NCI-H82 treated with DMSO at 0.1 percent for 48 hours (cell line): ENCODE results near the gene EHMT1.

ENCODE experiments used
- DNase-seq: peaks from one replicate; lab custom pipeline; 2025; ENCODE audit not compliant: unreplicated experiment; lab: John Stamatoyannopoulos, UW

Gene EHMT1

DNA sequence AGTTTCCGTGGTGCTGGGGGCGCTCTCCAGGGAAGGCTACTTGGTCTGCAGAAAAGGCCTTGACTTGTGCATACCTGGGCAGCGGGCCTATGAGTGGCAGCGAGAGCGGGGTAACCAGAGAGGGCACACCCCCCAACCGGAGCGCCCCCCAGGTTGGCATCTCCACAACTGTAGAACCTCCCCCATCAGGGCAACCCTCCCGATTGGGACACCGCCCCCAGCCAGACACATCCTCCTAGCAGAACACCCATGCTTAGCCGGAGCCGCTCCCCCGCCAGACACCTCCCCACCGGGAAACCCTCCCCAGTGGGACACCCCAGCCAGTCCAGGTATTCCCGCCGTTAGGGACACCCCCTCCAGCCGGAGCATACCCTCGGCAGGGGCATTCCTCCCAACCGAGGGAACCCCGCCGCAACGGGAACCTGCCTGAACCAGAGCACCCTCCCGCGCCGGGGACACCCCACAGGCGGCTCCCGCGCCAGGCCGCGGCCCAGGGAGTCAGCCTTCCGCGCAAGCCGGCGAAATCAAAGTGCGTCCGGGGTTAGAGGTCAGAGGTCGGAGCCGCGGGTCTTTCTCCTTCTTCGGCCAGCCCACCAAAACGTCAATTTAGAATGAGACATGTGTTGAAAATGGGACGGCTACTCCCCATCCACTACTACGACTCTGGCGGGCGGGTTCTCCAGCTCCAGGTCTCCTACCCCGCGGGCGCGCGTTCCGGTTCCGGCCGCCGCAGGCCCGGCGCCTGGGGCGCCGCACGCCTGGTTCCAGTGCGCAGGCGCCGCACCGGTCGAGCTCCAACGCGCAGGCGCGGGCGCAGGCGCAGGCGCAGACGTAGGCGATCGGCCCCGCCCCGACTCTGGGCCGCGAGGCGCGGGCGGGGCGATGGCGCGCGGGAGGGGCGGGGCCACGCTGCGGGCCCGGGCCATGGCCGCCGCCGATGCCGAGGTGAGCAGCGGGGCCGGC, at the start of gene EHMT1:
TSS of gene EHMT1 (plus strand) at position 901 of the 963 bp plus-strand sequence. CDS start at position 925, 24 bp downstream.
- DNase-seq, result peak; percentile 35

DNA sequence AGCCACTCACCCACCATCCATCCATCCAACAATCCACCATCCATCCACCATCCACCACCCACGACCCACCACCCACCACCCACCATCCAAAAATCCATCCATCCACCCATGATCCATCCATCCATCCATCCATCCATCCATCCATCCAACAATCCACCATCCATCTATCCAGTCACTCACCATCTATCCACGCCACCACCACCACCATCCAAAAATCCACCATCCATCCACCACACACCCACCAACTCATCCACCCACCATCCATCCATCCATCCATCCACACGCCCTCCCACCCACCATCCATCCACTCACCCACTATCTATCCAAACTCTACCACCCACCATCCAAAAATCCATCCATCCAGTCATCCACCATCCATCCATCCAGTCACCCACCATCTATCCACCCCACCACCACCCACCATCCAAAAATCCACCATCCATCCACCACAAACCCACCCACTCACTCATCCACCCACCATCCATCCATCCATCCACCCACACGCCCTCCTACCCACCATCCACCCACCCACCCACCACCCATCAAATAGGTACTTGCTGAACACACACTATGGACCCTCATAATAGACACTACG, 49.1 kb upstream of the EHMT1 start:
- DNase-seq, result no peak

GRCh38 chr9:137570566-137570965, 48.2 kb upstream of the EHMT1 start:
- DNase-seq, result no peak

DNA sequence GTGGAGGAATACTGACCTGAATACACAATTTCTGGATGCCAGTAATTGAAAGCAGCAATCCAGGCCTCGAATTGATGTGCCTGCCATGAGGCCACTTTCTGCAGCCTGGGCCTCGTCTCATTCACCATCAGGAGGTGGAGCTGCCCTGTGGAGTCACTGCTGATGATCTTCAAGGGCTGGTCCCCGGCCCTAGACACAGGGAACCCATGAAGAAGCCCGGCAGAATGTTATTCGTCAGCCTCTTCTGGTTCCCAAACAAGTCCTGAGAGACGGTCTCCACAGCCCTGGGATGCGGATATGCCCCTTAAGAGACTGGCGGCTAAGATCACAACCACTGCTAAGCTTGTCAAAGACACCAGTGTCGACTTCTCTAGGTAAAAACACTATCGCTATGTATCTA, 44.6 kb upstream of the EHMT1 start:
- no peak for DNase-seq

DNA sequence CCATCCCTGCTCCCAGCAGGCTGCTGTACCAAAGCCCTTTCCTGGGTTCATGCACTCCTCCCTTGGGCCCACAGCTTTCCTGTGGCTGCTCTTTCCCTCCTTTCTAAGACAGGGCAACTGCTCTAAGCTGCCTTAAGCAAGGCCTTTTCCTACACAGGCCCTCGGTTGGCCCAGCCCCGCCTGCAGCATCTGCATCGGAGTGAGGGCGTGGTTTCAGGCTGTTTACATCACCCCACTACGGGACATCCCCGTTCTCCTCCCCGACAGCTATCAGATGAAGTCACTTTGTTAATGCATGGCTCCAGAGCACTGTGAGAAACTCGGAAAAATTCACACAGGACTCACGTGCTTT, 43.5 kb upstream of the EHMT1 start:
- no peak for DNase-seq

DNA sequence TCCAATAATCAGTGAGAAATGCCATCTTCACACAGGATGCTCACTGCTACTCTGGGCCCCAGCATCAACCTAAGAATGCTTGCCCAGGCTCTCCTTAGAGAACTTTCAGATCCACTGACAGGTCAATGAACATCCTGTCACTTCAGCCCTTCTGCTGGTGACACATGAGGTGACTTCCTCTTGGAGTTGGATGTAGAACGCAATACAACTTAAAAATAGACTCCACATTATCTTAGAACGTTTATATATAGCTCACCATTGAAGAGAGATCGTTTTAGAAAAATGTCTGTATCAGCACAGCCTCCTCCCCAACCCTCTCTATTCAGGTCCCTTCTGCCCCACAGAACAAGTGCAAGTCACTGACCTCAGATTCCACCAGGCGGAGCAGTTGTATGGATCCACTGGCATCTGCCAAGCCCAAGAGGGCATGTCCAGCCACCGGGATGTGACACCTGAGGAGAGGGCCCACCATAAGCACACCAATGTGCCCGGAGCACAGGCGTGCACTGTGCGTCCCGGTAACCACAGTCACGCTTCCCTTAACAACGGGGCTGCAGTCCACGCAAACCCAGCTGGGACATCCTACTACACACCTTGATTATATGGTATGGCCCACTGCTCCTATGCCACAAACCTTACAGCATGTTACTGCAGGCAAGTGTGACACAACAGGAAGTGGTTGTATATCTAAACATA, 42.9 kb upstream of the EHMT1 start:
- no peak for DNase-seq

- DNase-seq, result peak; percentile 65
These were observed 40.1 kb upstream of the EHMT1 start, which contains the start of gene DPH7 for GRCh38 chr9:137578518-137579258. DPH7 (minus strand) TSS chr9:137578925; CDS start chr9:137578777, 148 bp downstream.

DNA sequence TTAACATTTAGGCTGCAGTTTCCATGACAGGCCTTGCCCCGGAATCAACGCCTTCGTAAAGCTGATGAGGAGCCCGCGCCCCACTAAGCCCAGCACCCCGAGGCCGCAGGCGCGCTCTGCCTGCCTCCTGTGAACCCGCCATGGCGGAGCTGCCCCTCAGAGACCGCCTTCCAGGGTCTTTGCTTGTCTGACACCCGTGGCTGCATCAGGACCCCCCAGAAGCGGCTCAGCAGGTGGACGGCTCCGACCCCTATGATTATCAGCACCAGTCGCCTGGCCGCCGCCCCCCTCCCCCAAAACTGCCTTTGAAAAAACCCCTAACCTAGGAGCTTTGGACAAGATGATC, 39.6 kb upstream of the EHMT1 start:
- DNase-seq, result no peak

DNA sequence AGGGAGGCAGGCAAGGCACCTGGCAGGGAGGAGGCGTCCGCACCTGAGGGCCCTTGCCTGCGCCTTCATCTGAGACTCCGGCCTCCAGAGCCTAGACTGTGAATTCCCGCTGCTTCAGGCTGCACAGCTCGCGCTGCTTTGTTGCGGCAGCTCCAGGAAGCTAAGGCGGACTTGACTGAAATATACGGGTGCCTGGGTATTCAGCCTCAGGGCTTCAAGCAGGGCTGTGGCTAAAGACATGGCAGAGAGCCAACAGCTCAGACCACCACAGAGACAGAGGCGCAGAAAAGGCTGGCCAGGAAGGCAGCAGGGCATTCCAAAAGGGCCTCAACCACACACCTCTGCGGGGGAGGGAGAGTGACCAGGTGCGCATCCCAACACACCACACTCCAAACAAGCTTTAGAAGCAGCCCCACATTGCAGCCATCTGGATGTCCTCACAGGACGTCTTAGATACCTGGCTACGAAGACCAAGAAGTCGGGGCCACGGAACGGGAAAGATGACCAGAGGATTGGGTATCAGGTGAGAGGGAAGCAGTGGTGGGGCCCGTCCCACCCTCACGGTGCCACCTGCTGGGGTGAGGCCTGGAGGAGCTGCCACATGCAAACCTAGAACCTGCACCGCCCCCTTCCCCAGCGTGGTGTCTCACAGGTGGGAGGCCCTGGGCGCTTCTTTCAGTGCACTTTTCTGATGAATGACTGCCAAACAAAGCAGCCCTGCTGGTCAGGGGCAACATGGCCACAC, 38.4 kb upstream of the EHMT1 start:
- no peak for DNase-seq

DNA sequence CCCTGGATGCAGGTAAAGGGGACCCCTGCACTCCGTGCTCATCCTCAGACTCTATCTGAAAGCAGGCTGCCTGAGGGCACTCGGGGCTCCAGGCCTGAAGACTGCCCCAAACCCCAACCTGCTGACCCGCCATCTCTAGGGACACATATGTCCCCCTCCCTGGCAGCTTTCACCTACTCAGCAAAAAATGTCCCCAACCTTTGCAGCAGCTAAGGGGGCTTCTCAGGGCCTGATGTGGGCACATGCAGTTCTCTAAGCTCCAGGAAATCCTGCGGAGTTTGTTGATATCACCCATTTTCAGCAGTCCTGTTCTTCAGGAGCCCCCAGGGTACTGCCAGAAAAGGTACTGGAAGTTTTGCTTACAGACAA, 37.9 kb upstream of the EHMT1 start:
- no peak for DNase-seq

GRCh38 chr9:137581361-137582285, 37.2 kb upstream of the EHMT1 start:
- no peak for DNase-seq

GRCh38 chr9:137582286-137582860, 36.4 kb upstream of the EHMT1 start:
- DNase-seq, result no peak

- DNase-seq, result no peak
These were observed 35.5 kb upstream of the EHMT1 start for GRCh38 chr9:137583347-137583746.

DNA sequence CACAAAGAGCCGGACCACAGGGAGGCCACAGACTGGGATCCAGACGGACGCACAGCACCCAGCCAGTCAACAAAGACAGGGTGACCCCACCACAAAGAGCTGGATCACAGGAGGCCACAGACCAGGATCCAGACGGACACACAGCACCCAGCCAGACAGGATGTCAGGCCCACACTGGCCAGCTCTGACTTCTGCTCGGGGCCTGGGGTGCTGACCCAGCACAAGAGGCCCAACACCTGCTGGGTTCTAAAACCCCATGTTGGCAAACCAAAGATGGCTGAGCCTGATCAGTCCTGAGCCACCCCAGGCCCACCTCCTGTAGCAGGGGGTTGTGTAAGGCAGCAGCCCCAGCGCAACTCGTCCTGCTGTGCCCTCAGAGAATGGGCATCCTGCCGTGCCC, 34.8 kb upstream of the EHMT1 start:
- DNase-seq, result no peak

DNA sequence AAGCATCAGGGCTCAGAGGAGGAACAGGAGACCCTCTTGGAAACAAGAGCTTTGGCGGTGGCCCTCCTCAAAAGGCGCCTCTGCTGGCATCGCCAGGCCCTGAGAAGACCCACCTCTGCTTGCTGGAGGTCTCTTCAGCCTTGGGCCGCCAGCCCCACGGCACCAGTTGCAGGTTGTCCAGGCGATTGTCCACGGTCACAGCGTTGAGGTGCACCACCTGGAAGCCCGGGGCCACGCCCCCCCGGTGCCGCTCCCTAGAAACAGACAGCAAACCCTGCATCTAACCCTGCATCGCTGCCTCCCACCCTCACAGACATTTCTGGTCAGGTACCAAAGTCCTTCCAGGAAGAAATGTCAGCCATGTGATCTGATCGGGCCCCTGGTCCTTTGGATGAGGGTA, 32.0 kb upstream of the EHMT1 start:
- no peak for DNase-seq

- no peak for DNase-seq
These were observed 30.5 kb upstream of the EHMT1 start for GRCh38 chr9:137588311-137588710.

DNA sequence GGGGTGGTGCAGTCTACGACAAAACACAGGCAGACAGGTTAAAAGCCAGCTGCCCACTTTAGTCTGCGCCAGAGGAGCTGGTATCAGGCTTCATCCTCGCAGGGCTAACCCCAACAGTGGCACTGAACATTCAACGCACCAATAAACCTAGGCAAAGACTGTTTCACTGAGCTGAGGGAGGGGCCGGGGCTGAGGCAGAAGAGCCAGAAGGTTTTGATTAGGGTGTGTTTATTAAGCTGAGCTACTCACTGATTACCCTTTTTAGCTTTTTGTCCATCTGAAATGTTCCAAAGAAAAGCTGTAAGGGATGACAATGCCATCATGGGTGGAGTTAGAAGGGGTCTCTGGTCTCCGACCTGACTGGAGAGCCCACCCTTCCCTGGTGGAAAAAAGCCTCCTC, 29.9 kb upstream of the EHMT1 start:
- no peak for DNase-seq

DNA sequence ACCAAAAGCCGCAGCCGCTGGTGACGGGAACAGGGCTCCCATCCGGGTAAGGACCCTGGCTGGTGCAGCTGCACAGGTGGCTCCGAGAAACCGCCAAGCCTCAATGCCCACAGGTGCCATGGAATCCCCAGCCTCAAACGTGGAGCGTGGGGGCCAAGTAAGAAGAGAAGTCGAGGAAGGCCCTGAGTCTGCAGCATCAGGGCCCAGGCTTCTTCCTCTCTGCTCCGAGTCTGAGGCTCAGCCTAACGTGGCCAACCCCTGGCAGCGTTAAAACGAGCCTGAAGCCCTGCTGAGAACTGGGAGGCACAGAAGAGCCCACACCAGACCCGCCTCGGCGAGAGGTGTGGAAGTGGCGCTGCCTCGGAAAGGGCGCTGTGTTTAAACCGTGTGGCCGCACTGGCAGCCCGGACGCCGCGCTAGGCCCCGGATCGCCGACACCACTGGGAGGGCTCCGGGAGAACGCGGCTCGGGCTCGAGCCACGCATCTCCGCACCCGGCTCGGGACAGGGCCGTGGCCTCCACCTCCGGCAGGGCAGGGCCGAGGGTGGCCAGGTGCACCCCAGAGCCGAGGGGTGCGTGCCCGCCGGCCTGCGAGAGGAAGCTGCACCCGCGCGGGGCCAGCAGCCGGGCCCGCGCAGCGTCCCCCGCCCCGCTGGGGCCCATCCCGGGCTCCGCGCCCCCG, 29.2 kb upstream of the EHMT1 start:
- no peak for DNase-seq

DNA sequence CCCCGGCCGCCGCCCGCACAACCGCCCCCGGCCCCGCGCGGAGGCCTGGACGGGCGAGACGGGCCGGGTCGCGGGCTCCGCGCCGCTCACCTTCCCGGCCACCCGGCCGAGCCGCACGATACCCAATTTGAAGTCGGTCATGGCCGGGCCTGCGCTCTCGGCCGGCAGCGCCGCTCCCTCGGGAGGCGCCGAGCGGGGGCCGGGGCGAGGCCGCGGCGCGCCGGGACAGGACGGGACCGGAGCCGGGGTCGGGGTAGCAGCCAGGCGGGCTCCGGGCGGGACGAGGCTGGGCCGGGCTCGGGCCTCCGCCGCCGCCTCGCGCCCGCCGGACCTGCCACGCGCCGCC, 28.7 kb upstream of the EHMT1 start:
- DNase-seq, result no peak
